Sciatic nerve (tissue), 2 donors: ENCODE measurements around the gene APRT. TPM values are rescaled to one million over a fixed set of nuclear protein-coding genes. Genes with fewer than 3 reads are reported as not detected.
"Not testable (repeated sequence)": the region's sequence is repeated elsewhere in the genome, so short reads cannot be mapped to it uniquely, and the experiment has no call there.

Source experiments
- ATAC-seq: fragments of 200-7000 bp; cut with Tn5 transposase; one replicate; pipeline ENCODE4 v1.9.1; 2020; ENCODE audit warnings: mild to moderate bottlenecking, moderate library complexity
- DNase-seq: peaks from one replicate; pipeline ENCODE4 v3.0.0-alpha.2; 2020; ENCODE audit warnings: low spot score
- intact Hi-C: fragments of 100-400 bp; cut with DNase I; formaldehyde crosslinking; loops from one replicate; pipeline ENCODE4 v1.14.2; 2022
- total RNA-seq: library from RNA; stranded (reverse); fragmentation: NEBNext Ultra II Directional; extraction: Animal tissue kit (Norgen Biotek cat#: 25700); gene quantifications from one replicate; pipeline ENCODE4 v1.2.1, GENCODE V29; 2021
- donor health status: DM: no; HTN: no; CAD: no.
- donor health status: DM: no; HTN: no; CAD: no.

The APRT gene
- total RNA-seq, 1 donor from 2014 or later: 46.0 TPM

GRCh38 chr16:88826070-88826840, 14.5 kb upstream of the APRT start:
- intact Hi-C loops: no loop called here
- no peak for DNase-seq
- no peak for ATAC-seq

- ATAC-seq (no peak), DNase-seq (no peak)
- intact Hi-C loops: no loop called here
Observed at GRCh38 chr16:88825146-88825545, 13.4 kb upstream of the APRT start.

DNA sequence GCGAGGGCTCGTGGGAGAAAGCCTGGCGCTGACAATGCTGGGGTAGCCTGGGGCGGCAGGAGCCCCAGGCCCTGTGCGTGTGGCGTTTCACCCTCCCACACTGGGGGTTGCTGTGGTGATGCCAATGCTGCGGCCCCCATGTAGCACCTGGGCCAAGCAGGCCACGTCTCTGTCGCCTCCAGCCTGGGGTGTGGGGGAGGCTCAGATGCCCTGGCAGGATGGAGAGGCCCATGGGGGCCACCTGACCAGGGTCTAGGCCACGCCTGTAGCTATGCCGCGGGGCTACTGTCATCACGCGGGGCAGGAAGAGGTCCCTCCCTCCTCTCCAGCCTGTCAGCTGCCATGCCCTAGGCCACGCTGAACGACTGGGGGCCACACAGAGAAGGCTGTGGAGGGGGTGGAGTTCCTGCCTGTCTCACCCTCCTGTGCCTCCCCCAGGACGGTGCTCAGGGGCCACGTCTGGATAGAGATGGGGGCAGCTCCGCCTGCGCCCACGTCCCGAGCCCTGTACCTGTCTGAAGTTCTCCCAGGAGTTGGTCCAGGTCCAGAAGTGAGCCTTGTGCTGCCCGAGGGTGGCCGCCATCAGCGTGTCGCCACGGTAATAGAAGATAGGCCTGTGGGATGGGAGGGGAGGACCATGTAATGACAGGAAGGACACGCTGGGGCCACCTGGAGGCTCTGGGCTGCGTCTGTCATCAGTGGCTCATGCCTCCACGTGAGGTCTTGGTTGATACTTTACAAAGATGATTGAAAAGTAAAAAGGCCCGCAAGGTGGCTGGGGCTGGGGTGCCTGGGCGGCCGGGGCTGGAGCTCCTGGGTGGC, 12.7 kb upstream of the APRT start:
- DNase-seq (no peak), ATAC-seq (no peak)
- intact Hi-C loops: no loop called here

- ATAC-seq, intact Hi-C loops: not testable (repeated sequence)
Observed at GRCh38 chr16:88823646-88824045, 11.9 kb upstream of the APRT start.

GRCh38 chr16:88822281-88823040, 10.7 kb upstream of the APRT start:
- intact Hi-C loops: no loop called here
- DNase-seq: no peak
- no peak for ATAC-seq

More at GRCh38 chr16:88823646-88824045, 11.9 kb upstream of the APRT start:
- not testable (repeated sequence) for DNase-seq

GRCh38 chr16:88821168-88821850, 9.6 kb upstream of the APRT start:
- intact Hi-C loops: no loop called here
- ATAC-seq (no peak), DNase-seq (no peak)

GRCh38 chr16:88820385-88821025, 8.8 kb upstream of the APRT start:
- intact Hi-C loops: no loop called here
- DNase-seq (no peak), ATAC-seq (no peak)

GRCh38 chr16:88819126-88819525, 7.4 kb upstream of the APRT start:
- intact Hi-C loops: no loop called here

DNA sequence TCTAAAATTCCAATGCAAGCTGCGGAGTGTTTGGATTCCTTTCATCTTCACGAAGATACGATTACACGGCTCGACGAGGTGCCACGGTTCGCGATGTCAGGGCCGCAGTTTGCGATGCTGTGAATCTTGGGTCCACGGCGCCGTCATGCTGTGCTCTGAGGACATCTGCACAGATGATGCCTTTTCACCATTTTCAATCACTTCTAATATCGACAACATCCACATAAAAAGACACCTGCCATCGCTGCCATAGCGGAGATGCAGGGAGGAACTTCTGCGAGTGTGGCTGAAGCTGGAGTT, 6.8 kb upstream of the APRT start:
- DNase-seq: no peak
- ATAC-seq: no peak
- intact Hi-C loops: no loop called here

More at GRCh38 chr16:88819126-88819525, 7.4 kb upstream of the APRT start:
- ATAC-seq: no peak
- DNase-seq: no peak

- no peak for DNase-seq
- ATAC-seq: no peak
- intact Hi-C loops: no loop called here
Observed at GRCh38 chr16:88817785-88818574, 6.3 kb upstream of the APRT start.

- ATAC-seq (no peak), DNase-seq (no peak)
Observed at GRCh38 chr16:88816736-88817535, 5.2 kb upstream of the APRT start.

DNA sequence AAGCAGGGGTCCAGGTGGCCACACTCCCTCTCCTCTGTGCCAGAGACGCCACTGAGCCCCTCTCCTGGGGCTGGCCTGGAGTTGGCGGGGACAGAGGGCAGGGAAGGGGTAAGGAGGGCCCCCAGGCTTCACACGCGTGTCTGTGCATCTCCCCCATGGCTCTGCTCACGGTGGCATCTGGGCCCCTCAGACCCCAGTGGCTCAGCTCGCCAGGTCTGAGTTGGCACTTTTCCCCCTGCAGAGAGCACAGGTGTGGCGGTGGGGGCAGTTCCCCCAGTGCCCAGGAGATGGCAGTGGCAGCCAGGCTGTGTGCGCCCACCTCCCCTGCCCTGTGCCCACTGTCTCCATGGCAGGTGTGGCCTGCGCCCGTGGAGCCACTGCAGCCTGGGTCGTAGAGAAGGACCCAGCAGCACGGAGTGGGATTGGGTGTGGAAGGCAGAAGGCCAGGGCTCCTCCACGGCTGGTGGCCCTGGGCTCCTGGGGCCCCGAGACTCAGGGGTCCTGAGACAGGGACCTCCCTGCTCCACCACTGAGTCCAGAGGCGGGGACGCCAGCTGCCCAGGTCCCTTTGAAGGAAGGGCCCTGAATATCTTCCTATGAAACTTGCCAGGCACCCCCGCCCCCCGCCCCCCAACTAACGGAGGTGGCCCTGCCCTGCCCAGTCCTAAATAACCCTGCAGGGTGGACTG, 4.3 kb upstream of the APRT start:
- DNase-seq (no peak), ATAC-seq (no peak)
- intact Hi-C loops: no loop called here

More at GRCh38 chr16:88816736-88817535, 5.2 kb upstream of the APRT start:
- intact Hi-C loops: no loop called here

GRCh38 chr16:88815227-88815626, 3.5 kb upstream of the APRT start:
- ATAC-seq: no peak
- DNase-seq: no peak
- intact Hi-C loops: no loop called here

GRCh38 chr16:88814144-88814502, 2.4 kb upstream of the APRT start:
- intact Hi-C loops: no loop called here
- ATAC-seq (no peak), DNase-seq (no peak)

DNA sequence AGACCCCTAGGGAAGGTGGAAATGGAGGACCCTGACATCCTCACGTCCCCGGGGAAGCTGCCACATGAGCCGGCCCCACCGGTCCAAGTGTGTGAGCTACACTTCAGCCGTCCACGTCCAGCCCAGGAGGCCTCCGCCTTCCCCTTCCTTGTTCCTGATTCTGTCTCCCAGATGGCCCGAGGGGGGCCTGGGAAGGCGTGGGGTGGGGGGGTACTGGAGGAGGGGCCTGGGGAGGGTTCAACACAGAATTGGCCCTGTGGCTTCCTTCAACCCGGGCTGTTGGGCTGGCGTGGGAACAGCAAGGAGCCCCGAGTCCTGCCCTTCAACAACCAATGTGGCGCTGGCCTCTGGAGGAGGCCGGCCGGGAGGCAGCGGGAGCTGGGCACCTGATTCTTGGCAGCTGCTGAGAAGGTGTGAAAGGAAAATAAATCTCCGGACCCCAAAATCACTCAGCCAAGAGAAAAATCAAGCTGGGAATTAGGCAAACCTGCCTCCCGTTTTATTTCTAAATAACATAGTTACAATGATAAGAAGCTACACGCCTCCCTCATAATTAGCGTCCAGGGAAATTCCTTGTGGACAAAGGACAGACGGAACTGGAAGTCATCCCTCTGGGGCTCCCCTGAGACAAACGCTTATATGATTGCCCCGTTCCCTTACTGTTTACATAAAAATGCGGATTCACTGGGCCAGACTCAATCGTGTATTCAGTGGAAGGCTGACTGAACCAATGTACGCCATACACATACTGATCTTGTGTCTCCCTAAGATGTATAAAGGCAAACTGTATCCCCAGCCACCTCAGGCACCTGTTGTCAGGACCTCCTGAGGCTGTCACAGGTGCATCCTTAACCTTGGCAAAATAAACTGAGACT, 1.8 kb upstream of the APRT start:
- DNase-seq (no peak), ATAC-seq (no peak)
- intact Hi-C loops: no loop called here
